Skeletal muscle satellite cell (primary cell): ENCODE measurements around the gene CSF2RB.

Experiments used
- H3K27me3 ChIP-seq: 2 replicates; pipeline ENCODE4 v1.7.0; 2013; ENCODE audit warnings: low read length; ENCODE audit not compliant: control insufficient read depth, insufficient read depth
- H3K36me3 ChIP-seq: 2 replicates; pipeline ENCODE4 v1.7.0; 2013; ENCODE audit warnings: mild to moderate bottlenecking, control low read depth, low read length; ENCODE audit not compliant: insufficient read depth
- H3K4me1 ChIP-seq: 2 replicates; pipeline ENCODE4 v1.7.0; 2013; ENCODE audit warnings: low read length; ENCODE audit not compliant: control insufficient read depth, insufficient read depth
- H3K4me2 ChIP-seq: 2 replicates; pipeline ENCODE4 v1.7.0; 2013; ENCODE audit warnings: mild to moderate bottlenecking, low read length
- H3K4me3 ChIP-seq: 2 replicates; pipeline ENCODE4 v1.7.0; 2013; ENCODE audit warnings: low read length
- H3K9ac ChIP-seq: 2 replicates; pipeline ENCODE4 v1.7.0; 2013; ENCODE audit warnings: mild to moderate bottlenecking, low read depth, low read length, moderate library complexity
- H3K9me3 ChIP-seq: replicated peaks from 2 replicates; pipeline ENCODE4 v1.7.0; 2013; ENCODE audit warnings: mild to moderate bottlenecking, control low read depth, low read length

The CSF2RB gene

DNA sequence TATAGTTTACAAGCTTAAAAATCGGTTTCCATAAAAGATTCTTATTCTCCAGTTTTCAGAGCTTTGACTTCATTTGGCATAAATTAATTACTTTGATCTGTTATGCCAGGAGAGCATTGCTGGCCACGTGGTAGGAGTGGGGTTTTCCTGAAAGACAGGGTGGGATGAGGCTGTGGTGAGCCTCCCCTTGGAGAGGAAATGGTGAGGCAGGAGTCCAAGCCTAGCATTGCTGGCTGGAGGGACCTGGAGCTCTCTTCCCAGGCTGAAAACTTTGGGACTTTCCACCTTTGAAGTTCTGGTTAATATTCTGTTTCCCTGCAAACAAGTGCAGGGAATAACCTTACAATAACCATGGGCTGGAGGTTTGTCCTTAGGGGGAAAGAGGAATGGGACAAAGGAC is 21.1 kb upstream of the CSF2RB start:
- no peaks in the 10 kb centered on the region for H3K4me1 ChIP-seq
- no peak overlapping the region for H3K4me2 ChIP-seq
- H3K4me3 ChIP-seq, result no peak overlapping the region
- H3K27me3 ChIP-seq, result peaks cover 58% of the 10 kb centered on the region
- H3K36me3 ChIP-seq, result no peaks in the 10 kb centered on the region
- H3K9me3 ChIP-seq, result no peaks in the 10 kb centered on the region
- H3K9ac ChIP-seq, result no peak overlapping the region

DNA sequence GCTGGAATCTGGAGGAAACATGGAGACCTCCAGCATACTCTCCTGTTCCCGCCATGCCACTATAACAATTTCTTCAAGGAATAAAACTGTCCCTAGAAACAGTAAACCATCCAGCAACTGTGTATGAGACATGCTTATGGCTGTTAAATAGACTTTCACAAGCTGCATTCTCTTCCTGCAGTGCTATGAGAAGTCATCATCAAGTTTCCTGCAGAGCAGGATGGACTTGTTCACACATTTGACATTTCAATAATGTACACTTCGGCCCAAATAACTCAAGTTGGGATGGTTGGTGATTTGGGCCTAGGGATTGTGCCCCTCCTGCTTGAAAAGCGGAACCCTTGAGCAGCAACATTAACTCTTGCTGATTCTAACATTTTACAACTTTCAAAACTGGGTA is 20.2 kb upstream of the CSF2RB start:
- Histone ChIP-seq H3K4me3 (no peak overlapping the region), H3K9me3 (no peaks in the 10 kb centered on the region), H3K4me1 (no peaks in the 10 kb centered on the region), H3K9ac (no peak overlapping the region), H3K4me2 (no peak overlapping the region), H3K36me3 (no peaks in the 10 kb centered on the region), H3K27me3 (peaks cover 60% of the 10 kb centered on the region)

DNA sequence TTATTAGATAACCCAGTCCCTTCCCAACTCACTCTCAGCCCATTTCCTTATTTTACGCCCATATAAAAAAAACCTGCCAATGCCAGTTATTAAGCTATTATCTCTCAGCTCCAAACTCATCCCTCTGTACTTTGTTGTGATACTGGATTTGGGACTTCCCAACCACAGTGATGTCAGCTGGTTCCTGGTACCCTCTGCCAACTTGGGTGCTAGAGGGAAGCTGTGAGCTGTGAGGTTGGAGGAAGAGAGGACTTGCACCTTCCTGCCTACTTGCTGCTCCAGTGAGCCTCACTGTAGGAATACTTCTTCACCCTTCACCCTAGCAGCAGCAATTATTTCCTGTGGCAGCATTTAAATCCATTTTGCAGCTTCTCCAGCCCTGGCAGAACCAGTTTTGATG is 19.2 kb upstream of the CSF2RB start:
- no peak overlapping the region for H3K9ac ChIP-seq
- no peak overlapping the region for H3K4me3 ChIP-seq
- peaks cover 64% of the 10 kb centered on the region for H3K27me3 ChIP-seq
- H3K9me3 ChIP-seq, result no peaks in the 10 kb centered on the region
- no peaks in the 10 kb centered on the region for H3K4me1 ChIP-seq
- H3K4me2 ChIP-seq, result no peak overlapping the region
- no peaks in the 10 kb centered on the region for H3K36me3 ChIP-seq

GRCh38 chr22:36897611-36898010 is 15.8 kb upstream of the CSF2RB start:
- H3K36me3 ChIP-seq, result no peaks in the 10 kb centered on the region
- H3K9ac ChIP-seq, result no peak overlapping the region
- H3K27me3 ChIP-seq, result peaks cover 55% of the 10 kb centered on the region
- no peak overlapping the region for H3K4me2 ChIP-seq
- no peaks in the 10 kb centered on the region for H3K9me3 ChIP-seq
- H3K4me1 ChIP-seq, result no peaks in the 10 kb centered on the region
- H3K4me3 ChIP-seq, result no peak overlapping the region

DNA sequence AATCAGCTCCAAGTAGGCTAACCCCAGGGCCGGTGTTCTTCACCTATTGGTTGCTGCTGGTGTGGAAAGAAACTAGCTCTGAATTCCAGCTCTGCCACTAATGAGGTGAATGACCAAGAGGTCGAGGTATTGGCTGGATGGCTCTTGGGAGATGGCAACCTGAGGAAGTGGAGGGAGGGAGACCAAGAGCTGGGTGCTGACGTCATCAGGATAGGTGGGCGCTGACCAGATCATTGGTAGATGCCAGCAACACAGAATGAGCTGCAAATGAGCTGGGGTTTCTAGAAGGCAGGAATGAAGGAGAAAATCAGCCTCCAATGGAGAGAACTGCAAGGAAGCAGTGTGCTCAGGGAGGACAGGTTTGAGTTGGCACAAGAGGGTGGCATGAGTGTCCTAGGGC is 14.7 kb upstream of the CSF2RB start:
- Histone ChIP-seq H3K9ac (no peak overlapping the region), H3K27me3 (peaks cover 51% of the 10 kb centered on the region), H3K4me2 (no peak overlapping the region), H3K36me3 (no peaks in the 10 kb centered on the region), H3K4me1 (no peaks in the 10 kb centered on the region), H3K4me3 (no peak overlapping the region), H3K9me3 (no peaks in the 10 kb centered on the region)

- H3K4me2 ChIP-seq, result no peak overlapping the region
- H3K9me3 ChIP-seq, result no peaks in the 10 kb centered on the region
- H3K9ac ChIP-seq, result no peak overlapping the region
- no peaks in the 10 kb centered on the region for H3K36me3 ChIP-seq
- H3K4me3 ChIP-seq, result no peak overlapping the region
- H3K27me3 ChIP-seq, result peaks cover 44% of the 10 kb centered on the region
- no peaks in the 10 kb centered on the region for H3K4me1 ChIP-seq
Measured at GRCh38 chr22:36899498-36899897, 13.9 kb upstream of the CSF2RB start.

GRCh38 chr22:36900225-36900624 is 13.2 kb upstream of the CSF2RB start:
- peaks cover 43% of the 10 kb centered on the region for H3K27me3 ChIP-seq
- no peak overlapping the region for H3K4me3 ChIP-seq
- no peak overlapping the region for H3K4me2 ChIP-seq
- H3K36me3 ChIP-seq, result no peaks in the 10 kb centered on the region
- no peaks in the 10 kb centered on the region for H3K9me3 ChIP-seq
- no peaks in the 10 kb centered on the region for H3K4me1 ChIP-seq
- H3K9ac ChIP-seq, result no peak overlapping the region

GRCh38 chr22:36900880-36901279 is 12.5 kb upstream of the CSF2RB start:
- Histone ChIP-seq H3K4me2 (no peak overlapping the region), H3K4me3 (no peak overlapping the region), H3K9ac (no peak overlapping the region), H3K9me3 (no peaks in the 10 kb centered on the region), H3K36me3 (no peaks in the 10 kb centered on the region), H3K27me3 (peaks cover 38% of the 10 kb centered on the region), H3K4me1 (no peaks in the 10 kb centered on the region)

DNA sequence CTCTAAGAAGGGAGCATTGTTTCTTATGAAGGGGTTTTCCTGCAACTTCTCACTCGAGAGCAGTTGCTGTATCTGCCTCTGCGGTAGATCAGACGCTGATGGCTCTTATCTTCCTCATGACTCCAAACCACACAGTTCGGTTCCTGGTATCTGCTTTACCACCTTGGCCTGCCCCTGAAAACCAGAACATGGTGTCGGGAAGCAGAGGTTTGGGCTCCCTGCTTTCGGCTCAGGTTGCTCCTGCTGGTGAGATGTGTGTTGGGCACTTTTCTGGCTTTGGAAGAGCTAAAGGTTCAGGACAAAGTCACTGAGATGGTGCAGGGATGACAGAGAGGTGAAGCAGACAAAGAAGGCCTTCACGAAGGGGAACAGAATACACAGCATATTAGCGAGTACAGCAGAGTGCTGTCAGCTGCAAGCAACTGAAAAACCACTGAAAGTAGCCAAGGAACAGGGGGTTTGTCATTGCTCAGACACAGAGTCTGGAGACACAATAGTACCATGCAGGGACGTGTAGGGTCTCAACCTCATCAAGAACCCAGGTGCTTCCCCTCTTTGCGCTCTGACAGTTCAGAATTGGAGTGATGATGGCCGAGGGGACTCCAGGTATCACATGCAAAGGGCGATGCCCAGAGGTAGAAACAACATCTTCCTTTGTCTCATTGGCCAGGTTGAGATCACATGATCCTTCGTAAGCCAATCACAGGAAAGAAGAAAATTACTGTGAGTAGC is 11.9 kb upstream of the CSF2RB start:
- Histone ChIP-seq H3K4me1 (no peaks in the 10 kb centered on the region), H3K27me3 (peaks cover 40% of the 10 kb centered on the region), H3K36me3 (no peaks in the 10 kb centered on the region), H3K4me3 (no peak overlapping the region), H3K9me3 (no peaks in the 10 kb centered on the region), H3K4me2 (no peak overlapping the region), H3K9ac (no peak overlapping the region)

- Histone ChIP-seq H3K9ac (no peak overlapping the region), H3K4me2 (no peak overlapping the region), H3K4me1 (no peaks in the 10 kb centered on the region), H3K9me3 (no peaks in the 10 kb centered on the region), H3K27me3 (peaks cover 37% of the 10 kb centered on the region), H3K4me3 (no peak overlapping the region), H3K36me3 (no peaks in the 10 kb centered on the region)
Measured at GRCh38 chr22:36902143-36902926, 11.1 kb upstream of the CSF2RB start.

- Histone ChIP-seq H3K4me3 (no peak overlapping the region), H3K36me3 (no peaks in the 10 kb centered on the region), H3K4me2 (no peak overlapping the region), H3K9ac (no peak overlapping the region), H3K4me1 (no peaks in the 10 kb centered on the region), H3K9me3 (no peaks in the 10 kb centered on the region), H3K27me3 (peaks cover 31% of the 10 kb centered on the region)
Measured at GRCh38 chr22:36904260-36904880, 9.1 kb upstream of the CSF2RB start.
